Mesenchymal stem cell (in vitro differentiated cells and primary cell): Measurements from ENCODE around the gene TMEM52.

Experiments used
- DNase-seq: peaks from one replicate; pipeline ENCODE4 v3.0.0-alpha.2; 2013
- H2AFZ ChIP-seq: one replicate; pipeline ENCODE4 v1.6.1; 2013; ENCODE audit warnings: low read depth, mild to moderate bottlenecking, control low read depth, inconsistent platforms, low read length, moderate library complexity
- H2AK5ac ChIP-seq: 2 replicates; pipeline ENCODE4 v1.6.1; 2013; ENCODE audit warnings: low read length, moderate library complexity, mild to moderate bottlenecking, inconsistent platforms; ENCODE audit not compliant: severe bottlenecking
- H2BK120ac ChIP-seq: one replicate; pipeline ENCODE4 v1.6.1; 2013; ENCODE audit warnings: low read depth, mild to moderate bottlenecking, inconsistent platforms, low read length, moderate library complexity
- H2BK12ac ChIP-seq, 2 experiments: one replicate each; pipeline ENCODE4 v1.6.1; 2013; ENCODE audit warnings: inconsistent platforms in 2 of 2, low read length in 2 of 2, mild to moderate bottlenecking in 2 of 2, moderate library complexity in 2 of 2, control low read depth in 1 of 2
- H2BK15ac ChIP-seq: one replicate; pipeline ENCODE4 v1.6.1; 2013; ENCODE audit warnings: mild to moderate bottlenecking, low read depth, inconsistent platforms; ENCODE audit not compliant: poor library complexity, severe bottlenecking
- H2BK5ac ChIP-seq: 2 replicates; pipeline ENCODE4 v1.6.1; 2013; ENCODE audit warnings: low read depth, mild to moderate bottlenecking, low read length, control low read depth, inconsistent platforms; ENCODE audit not compliant: poor library complexity, severe bottlenecking
- H3K14ac ChIP-seq, 2 experiments: one replicate each; pipeline ENCODE4 v1.6.1; 2013; ENCODE audit warnings: inconsistent platforms in 2 of 2, low read length in 2 of 2, control low read depth in 1 of 2, mild to moderate bottlenecking in 1 of 2, moderate library complexity in 1 of 2
- H3K18ac ChIP-seq, 2 experiments: one replicate each; pipeline ENCODE4 v1.6.1; 2013; ENCODE audit warnings: inconsistent platforms in 2 of 2, low read length in 2 of 2, control low read depth in 1 of 2, low read depth in 1 of 2, mild to moderate bottlenecking in 1 of 2
- H3K23ac ChIP-seq, 2 experiments: one replicate each; pipeline ENCODE4 v1.6.1; 2013; ENCODE audit warnings: inconsistent platforms in 2 of 2, low read length in 2 of 2, mild to moderate bottlenecking in 2 of 2, moderate library complexity in 2 of 2, control low read depth in 1 of 2
- H3K27ac ChIP-seq: 2 replicates; pipeline ENCODE4 v1.5.1; 2013; ENCODE audit warnings: mild to moderate bottlenecking, moderate library complexity, low read length, control low read depth, inconsistent platforms; ENCODE audit not compliant: poor library complexity, severe bottlenecking
- H3K27me3 ChIP-seq, 2 experiments: 2 replicates each; pipeline versions ENCODE4 v1.6.1 to v1.7.0; 2013; ENCODE audit warnings: low read length in 2 of 2, mild to moderate bottlenecking in 2 of 2, moderate library complexity in 2 of 2, control low read depth in 1 of 2, inconsistent platforms in 1 of 2; ENCODE audit not compliant: control insufficient read depth in 1 of 2, insufficient read depth in 1 of 2
- H3K36me3 ChIP-seq, 2 experiments: 2 replicates each; pipeline versions ENCODE4 v1.6.1 to v1.7.0; 2013; ENCODE audit warnings: low read length in 2 of 2, control low read depth in 1 of 2, inconsistent platforms in 1 of 2, low read depth in 1 of 2, mild to moderate bottlenecking in 1 of 2; ENCODE audit not compliant: insufficient read depth in 2 of 2, control insufficient read depth in 1 of 2
- H3K4ac ChIP-seq, 2 experiments: one replicate each; pipeline ENCODE4 v1.6.1; 2013; ENCODE audit warnings: inconsistent platforms in 2 of 2, low read length in 2 of 2, mild to moderate bottlenecking in 2 of 2, moderate library complexity in 2 of 2, control low read depth in 1 of 2, low read depth in 1 of 2
- H3K4me1 ChIP-seq: 2 replicates; pipeline ENCODE4 v1.6.1; 2013; ENCODE audit warnings: low read depth, low read length, control low read depth; ENCODE audit not compliant: control insufficient read depth, insufficient read depth
- H3K4me2 ChIP-seq: 2 replicates; pipeline ENCODE4 v1.6.1; 2013; ENCODE audit warnings: low read length, mild to moderate bottlenecking, inconsistent platforms; ENCODE audit not compliant: poor library complexity, severe bottlenecking
- H3K4me3 ChIP-seq, 2 experiments: 2 replicates each; pipeline versions ENCODE4 v1.5.1 to v1.7.0; 2013; ENCODE audit warnings: low read length in 2 of 2, mild to moderate bottlenecking in 2 of 2, control low read depth in 1 of 2, low read depth in 1 of 2; ENCODE audit not compliant: insufficient read depth in 1 of 2
- H3K79me1 ChIP-seq: replicated peaks from 2 replicates; pipeline ENCODE4 v1.6.1; 2013; ENCODE audit warnings: mild to moderate bottlenecking, control low read depth, low read length, inconsistent platforms; ENCODE audit not compliant: poor library complexity, severe bottlenecking
- H3K9ac ChIP-seq: 2 replicates; pipeline ENCODE4 v1.7.0; 2013; ENCODE audit warnings: mild to moderate bottlenecking, low read length, moderate library complexity
- H3K9me3 ChIP-seq: 2 replicates; pipeline ENCODE4 v1.7.0; 2013; ENCODE audit warnings: mild to moderate bottlenecking, low read length; ENCODE audit not compliant: control insufficient read depth
- H4K8ac ChIP-seq: one replicate; pipeline ENCODE4 v1.6.1; 2013; ENCODE audit warnings: inconsistent platforms, mild to moderate bottlenecking, low read length, moderate library complexity
- H4K91ac ChIP-seq: one replicate; pipeline ENCODE4 v1.6.1; 2013; ENCODE audit warnings: mild to moderate bottlenecking, low read length, inconsistent platforms
- WGBS: methylation state at CpG from one replicate; pipeline ENCODE4 v1.1.7; 2013; ENCODE audit warnings: mixed read lengths; 5-methylcytosine and 5-hydroxymethylcytosine counted together

TMEM52 gene

GRCh38 chr1:1917304-1917976 lies 1.6 kb downstream of the TMEM52 start:
- no peak overlapping the region for H2BK5ac ChIP-seq
- no peaks in the 10 kb centered on the region for H3K36me3 ChIP-seq
- no peak overlapping the region for H2BK120ac ChIP-seq
- 87% methylated on average over 14 of the region's 14 CpGs for WGBS
- no peak overlapping the region for H2BK12ac ChIP-seq
- H2BK15ac ChIP-seq, result no peak overlapping the region
- no peak overlapping the region for H3K4me2 ChIP-seq
- no peak overlapping the region for H3K4me3 ChIP-seq
- peaks cover 18% of the 10 kb centered on the region for H3K4me1 ChIP-seq
- H3K27me3 ChIP-seq, result peaks cover 0 to 39% of the 10 kb centered on the region in 2 experiments
- no peak overlapping the region for H4K8ac ChIP-seq
- no peak overlapping the region for H2AFZ ChIP-seq
- H3K79me1 ChIP-seq, result no peaks in the 10 kb centered on the region
- DNase-seq, result no peak
- no peak overlapping the region for H3K4ac ChIP-seq
- no peak overlapping the region for H4K91ac ChIP-seq
- no peak overlapping the region for H3K14ac ChIP-seq
- no peak overlapping the region for H3K18ac ChIP-seq
- no peak overlapping the region for H2AK5ac ChIP-seq
- no peak overlapping the region for H3K23ac ChIP-seq
- no peak overlapping the region for H3K27ac ChIP-seq
- H3K9ac ChIP-seq, result no peak overlapping the region
- H3K9me3 ChIP-seq, result no peaks in the 10 kb centered on the region

- H2BK15ac ChIP-seq, result no peak overlapping the region
- no peaks in the 10 kb centered on the region for H3K36me3 ChIP-seq
- no peak overlapping the region for H2AK5ac ChIP-seq
- 92% methylated on average over 19 of the region's 19 CpGs for WGBS
- H2BK5ac ChIP-seq, result no peak overlapping the region
- no peak overlapping the region for H3K23ac ChIP-seq
- no peak overlapping the region for H3K4me2 ChIP-seq
- H4K91ac ChIP-seq, result no peak overlapping the region
- H3K27me3 ChIP-seq, result peaks cover 0 to 34% of the 10 kb centered on the region in 2 experiments
- H3K9ac ChIP-seq, result no peak overlapping the region
- H4K8ac ChIP-seq, result no peak overlapping the region
- no peak overlapping the region for H3K18ac ChIP-seq
- H3K79me1 ChIP-seq, result no peaks in the 10 kb centered on the region
- no peaks in the 10 kb centered on the region for H3K9me3 ChIP-seq
- H3K4me1 ChIP-seq, result peaks cover 18% of the 10 kb centered on the region
- H3K4ac ChIP-seq, result no peak overlapping the region
- no peak overlapping the region for H3K4me3 ChIP-seq
- no peak overlapping the region for H2BK12ac ChIP-seq
- no peak overlapping the region for H3K14ac ChIP-seq
- H2AFZ ChIP-seq, result no peak overlapping the region
- no peak overlapping the region for H3K27ac ChIP-seq
- no peak overlapping the region for H2BK120ac ChIP-seq
- DNase-seq, result no peak
Measured at GRCh38 chr1:1916851-1917251, 2.2 kb downstream of the TMEM52 start.

GRCh38 chr1:1915911-1916840 lies 2.9 kb downstream of the TMEM52 start:
- Histone ChIP-seq H3K4ac (no peak overlapping the region), H4K8ac (no peak overlapping the region), H3K23ac (no peak overlapping the region), H3K9me3 (no peaks in the 10 kb centered on the region), H3K4me2 (no peak overlapping the region), H2BK12ac (no peak overlapping the region), H2BK5ac (no peak overlapping the region), H3K18ac (no peak overlapping the region), H2AFZ (no peak overlapping the region), H2BK120ac (no peak overlapping the region), H2AK5ac (no peak overlapping the region), H3K4me1 (peaks cover 18% of the 10 kb centered on the region), H3K27ac (no peak overlapping the region), H4K91ac (peak overlapping the region; percentile 21), H3K79me1 (no peaks in the 10 kb centered on the region), H3K9ac (no peak overlapping the region), H3K36me3 (no peaks in the 10 kb centered on the region), H3K27me3 (peaks cover 0 to 34% of the 10 kb centered on the region in 2 experiments), H2BK15ac (no peak overlapping the region), H3K4me3 (no peak overlapping the region), H3K14ac (no peak overlapping the region)
- WGBS, result 90% methylated on average over 23 of the region's 23 CpGs
- DNase-seq, result no peak

GRCh38 chr1:1914971-1915692 lies 3.9 kb downstream of the TMEM52 start, which contains the start of gene CALML6:
TSS of gene CALML6 (plus strand) at chr1:1915260. CDS start at chr1:1915281, 21 bp downstream.
- H3K18ac ChIP-seq, result no peak within 1 kb of the TSS
- H4K8ac ChIP-seq, result no peak within 1 kb of the TSS
- no peaks in the 10 kb centered on the region for H3K9me3 ChIP-seq
- H3K23ac ChIP-seq, result peak within 1 kb of the TSS in 1 of 2 experiments; percentile 73
- H3K27ac ChIP-seq, result no peak within 1 kb of the TSS
- no peak within 1 kb of the TSS for H3K9ac ChIP-seq
- peak within 1 kb of the TSS; percentile 37 for H4K91ac ChIP-seq
- no peak within 1 kb of the TSS for H2BK15ac ChIP-seq
- H3K4me2 ChIP-seq, result no peak within 1 kb of the TSS
- no peaks in the 10 kb centered on the region for H3K36me3 ChIP-seq
- no peak within 1 kb of the TSS for H3K4ac ChIP-seq
- no peak within 1 kb of the TSS for H2BK5ac ChIP-seq
- no peak within 1 kb of the TSS for H2AFZ ChIP-seq
- peaks cover 18% of the 10 kb centered on the region for H3K4me1 ChIP-seq
- H3K4me3 ChIP-seq, result no peak within 1 kb of the TSS
- WGBS, result 90% methylated on average over 13 of the region's 15 CpGs
- no peaks in the 10 kb centered on the region for H3K79me1 ChIP-seq
- H2BK120ac ChIP-seq, result no peak within 1 kb of the TSS
- H2BK12ac ChIP-seq, result no peak within 1 kb of the TSS
- no peak within 1 kb of the TSS for H3K14ac ChIP-seq
- DNase-seq, result no peak
- peaks cover 0 to 34% of the 10 kb centered on the region in 2 experiments for H3K27me3 ChIP-seq
- H2AK5ac ChIP-seq, result no peak within 1 kb of the TSS
